Esophagus squamous epithelium (tissue), 5 donors: ENCODE results near the gene MYLK2. TPM values are rescaled to one million over a fixed set of nuclear protein-coding genes. Genes with fewer than 3 reads are reported as not detected.

ENCODE experiments used
- DNase-seq: peaks from one replicate; lab custom pipeline; 2025; lab: John Stamatoyannopoulos, UW
- H3K27ac ChIP-seq, 4 donors: fragments of 200-600 bp; sonication (generic); one replicate each; pipeline ENCODE4 v1.5.1; 2016 to 2019; ENCODE audit warnings: mild to moderate bottlenecking in 1 of 4
- H3K27me3 ChIP-seq, 4 donors: fragments of 200-600 bp; sonication (generic); 1 replicate in 3 of 4; 2 replicates in 1 of 4; pipeline versions ENCODE4 v1.5.1 to v1.6.0; 2017 to 2021; ENCODE audit warnings: antibody characterized with exemption in 1 of 4
- H3K36me3 ChIP-seq, 3 donors: fragments of 200-600 bp; sonication (generic); one replicate each; pipeline ENCODE4 v1.5.1; 2016 to 2019
- H3K4me1 ChIP-seq, 3 donors: fragments of 200-600 bp; sonication (generic); one replicate each; pipeline ENCODE4 v1.5.1; 2017 to 2019
- H3K4me3 ChIP-seq, 4 donors: fragments of 200-600 bp; sonication (generic); 1 replicate in 3 of 4; 2 replicates in 1 of 4; pipeline ENCODE4 v1.5.1; 2016 to 2019; ENCODE audit warnings: mild to moderate bottlenecking in 2 of 4, moderate library complexity in 1 of 4
- H3K9me3 ChIP-seq, 3 donors: fragments of 200-600 bp; sonication (generic); one replicate each; pipeline ENCODE4 v1.5.1; 2016 to 2019
- CTCF ChIP-seq, 6 experiments: fragments of 450-650 bp in 4 of 6; fragments of 200-600 bp in 2 of 6; sonication (generic) in 2 of 6; IDR thresholded peaks; one replicate each; pipeline ENCODE4 v1.5.1; 2016 to 2019; ENCODE audit warnings: antibody characterized with exemption in 6 of 6, mild to moderate bottlenecking in 4 of 6, moderate library complexity in 4 of 6
- POLR2A ChIP-seq, 4 donors: fragments of 450-650 bp; IDR thresholded peaks; one replicate each; pipeline ENCODE4 v1.6.1; 2017; ENCODE audit warnings: antibody characterized with exemption in 4 of 4, mild to moderate bottlenecking in 4 of 4, moderate library complexity in 3 of 4
- WGBS, 2 donors: methylation state at CpG; one replicate each; pipeline ENCODE4 v1.1.5; 2018; 5-methylcytosine and 5-hydroxymethylcytosine counted together
- intact Hi-C: fragments of 100-400 bp; cut with DNase I; formaldehyde crosslinking; loops from one replicate; pipeline ENCODE4 v1.15.0; 2022
- total RNA-seq, 4 donors: library from RNA; depleted of rRNA; stranded (reverse); fragments of >200 nt; gene quantifications; one replicate each; pipeline ENCODE4 v1.1.0, GENCODE V29; 2016
- donor health status: DM: yes; HTN: yes; CAD: no.

Gene MYLK2
- total RNA-seq, 4 donors from 2014 or later, result 0.38 TPM; not detected in 3

- Histone ChIP-seq H3K4me3 (no peak overlapping the region), H3K27me3 (peaks cover 0 to 37% (median 1%) of the 10 kb centered on the region in 4 donors), H3K36me3 (no peaks in the 10 kb centered on the region), H3K4me1 (peaks cover 18 to 30% (median 19%) of the 10 kb centered on the region in 3 donors), H3K27ac (no peak overlapping the region), H3K9me3 (no peaks in the 10 kb centered on the region)
- TF ChIP-seq POLR2A (IDR thresholded peaks at IDR 0.05), result no peak
- TF ChIP-seq CTCF (IDR thresholded peaks at IDR 0.05), result no peak
- no peak for DNase-seq
- whole genome bisulfite sequencing, 2 donors, result 72 to 76% methylated on average over 6 to 7 of the region's 12 CpGs
- intact Hi-C loops, result no loop called here
Measured at GRCh38 chr20:31864521-31865400, 45.6 kb downstream of the MYLK2 start.

- Histone ChIP-seq H3K27ac (no peak overlapping the region), H3K4me3 (no peak overlapping the region), H3K27me3 (peaks cover 0 to 39% (median 5%) of the 10 kb centered on the region in 4 donors), H3K9me3 (no peaks in the 10 kb centered on the region), H3K36me3 (no peaks in the 10 kb centered on the region), H3K4me1 (peaks cover 6 to 30% (median 12%) of the 10 kb centered on the region in 3 donors)
- DNase-seq, result no peak
- intact Hi-C loops, result no loop called here
- 21 to 67% methylated on average over 2 to 3 of the region's 3 CpGs for WGBS, 2 donors
- TF ChIP-seq POLR2A (IDR thresholded peaks at IDR 0.05) (no peak), CTCF (IDR thresholded peaks at IDR 0.05) (no peak)
Measured at GRCh38 chr20:31866221-31866620, 47.1 kb downstream of the MYLK2 start.

- DNase-seq, result no peak
- Histone ChIP-seq H3K27me3 (peaks cover 0 to 43% (median 5%) of the 10 kb centered on the region in 4 donors), H3K9me3 (no peaks in the 10 kb centered on the region), H3K27ac (no peak overlapping the region), H3K4me1 (peaks cover 5 to 23% (median 6%) of the 10 kb centered on the region in 3 donors), H3K4me3 (peak overlapping the region in 2 of 4 donors; percentile 38 to 74), H3K36me3 (no peaks in the 10 kb centered on the region)
- TF ChIP-seq POLR2A (IDR thresholded peaks at IDR 0.05) (no peak), CTCF (IDR thresholded peaks at IDR 0.05) (no peak)
- 57 to 92% methylated on average over 2 of the region's 12 CpGs for WGBS, 2 donors
- intact Hi-C loops, result no loop called here
Measured at GRCh38 chr20:31868853-31869672, 49.9 kb downstream of the MYLK2 start.

GRCh38 chr20:31869673-31869941 is 50.5 kb downstream of the MYLK2 start:
- no peak for DNase-seq
- Histone ChIP-seq H3K27ac (no peak overlapping the region), H3K9me3 (no peaks in the 10 kb centered on the region), H3K4me1 (peaks cover 5 to 23% (median 6%) of the 10 kb centered on the region in 3 donors), H3K4me3 (peak overlapping the region; percentile 38 to 74 (median 56)), H3K36me3 (no peaks in the 10 kb centered on the region), H3K27me3 (peaks cover 0 to 43% (median 5%) of the 10 kb centered on the region in 4 donors)
- 13 to 25% methylated on average over 1 of the region's 1 CpG for WGBS, 2 donors
- no peak for TF ChIP-seq CTCF (IDR thresholded peaks at IDR 0.05)
- no peak for TF ChIP-seq POLR2A (IDR thresholded peaks at IDR 0.05)
- intact Hi-C loops, result no loop called here
